Measurements from ENCODE around the gene TREML4.
"Not testable (repeated sequence)": the region's sequence is repeated elsewhere in the genome, so short reads cannot be mapped to it uniquely, and the experiment has no call there.

The TREML4 gene

GRCh38 chr6:41208439-41209106 lies 19.6 kb upstream of the TREML4 start:
- DNase-seq (ENCODE audit: low spot score), result no peak

- no peak for DNase-seq (ENCODE audit: low spot score)
These were observed 18.4 kb upstream of the TREML4 start for GRCh38 chr6:41209547-41210320.

- DNase-seq (ENCODE audit: low spot score), result no peak
These were observed 13.4 kb upstream of the TREML4 start for GRCh38 chr6:41214559-41215238.

GRCh38 chr6:41215777-41216176 lies 12.4 kb upstream of the TREML4 start:
- no peak for DNase-seq (ENCODE audit: low spot score)

GRCh38 chr6:41216616-41217015 lies 11.5 kb upstream of the TREML4 start:
- DNase-seq (ENCODE audit: low spot score), result no peak

GRCh38 chr6:41222045-41222444 lies 6.1 kb upstream of the TREML4 start:
- DNase-seq (ENCODE audit: low spot score), result no peak

- no peak for DNase-seq (ENCODE audit: low spot score)
These were observed 5.6 kb upstream of the TREML4 start for GRCh38 chr6:41222513-41222912.

- no peak for DNase-seq (ENCODE audit: low spot score)
These were observed 3.3 kb upstream of the TREML4 start for GRCh38 chr6:41224800-41225199.

- no peak for DNase-seq (ENCODE audit: low spot score)
These were observed 1.4 kb upstream of the TREML4 start for GRCh38 chr6:41226752-41227151.

GRCh38 chr6:41228616-41229015 lies 467 bp downstream of the TREML4 start:
- no peak for DNase-seq (ENCODE audit: low spot score)

- DNase-seq (ENCODE audit: low spot score), result no peak
These were observed 1.6 kb downstream of the TREML4 start for GRCh38 chr6:41229721-41230120.

- DNase-seq (ENCODE audit: low spot score), result no peak
These were observed 3.1 kb downstream of the TREML4 start for GRCh38 chr6:41231246-41231645.

GRCh38 chr6:41232667-41233066 lies 4.5 kb downstream of the TREML4 start:
- DNase-seq (ENCODE audit: low spot score), result peak; percentile 3

GRCh38 chr6:41236276-41236675 lies 8.1 kb downstream of the TREML4 start:
- no peak for DNase-seq (ENCODE audit: low spot score)

- no peak for DNase-seq (ENCODE audit: low spot score)
These were observed 9.0 kb downstream of the TREML4 start for GRCh38 chr6:41237128-41237527.

- DNase-seq (ENCODE audit: low spot score), result no peak
These were observed 11.5 kb downstream of the TREML4 start for GRCh38 chr6:41239467-41240159.

- not testable (repeated sequence) for DNase-seq (ENCODE audit: low spot score)
These were observed 18.4 kb downstream of the TREML4 start for GRCh38 chr6:41246529-41246928.

- DNase-seq (ENCODE audit: low spot score), result no peak
These were observed 19.2 kb downstream of the TREML4 start for GRCh38 chr6:41247288-41247865.

GRCh38 chr6:41247882-41248705 lies 19.9 kb downstream of the TREML4 start:
- DNase-seq (ENCODE audit: low spot score), result no peak

GRCh38 chr6:41252401-41253169 lies 24.4 kb downstream of the TREML4 start:
- DNase-seq (ENCODE audit: low spot score), result no peak

Data from CD4-positive, alpha-beta T cell treated with Interleukin-2 at 100 ng/mL for 4 hours (primary cell).